ENCODE measurements around the gene ITK.

ITK gene

GRCh38 chr5:157215514-157216167 lies 35.0 kb downstream of the ITK start:
- Histone ChIP-seq H3K9me3 (ENCODE audit: control insufficient read depth, low read length) (no peaks in the 10 kb centered on the region), H3K4me1 (no peaks in the 10 kb centered on the region), H2AFZ (no peak overlapping the region), H3K4me2 (ENCODE audit: low read length) (no peak overlapping the region), H3K79me2 (no peaks in the 10 kb centered on the region), H3K4me3 (ENCODE audit: low read depth, low read length) (no peak overlapping the region), H3K9ac (no peak overlapping the region), H3K36me3 (ENCODE audit: control insufficient read depth, insufficient read depth, low read length) (no peaks in the 10 kb centered on the region), H3K27me3 (ENCODE audit: control insufficient read depth, insufficient read depth, low read length) (no peaks in the 10 kb centered on the region), H3K27ac (no peak overlapping the region)
- no peak for TF ChIP-seq CTCF (IDR thresholded peaks at IDR 0.05)

- Histone ChIP-seq H3K27ac (no peak overlapping the region), H3K36me3 (ENCODE audit: control insufficient read depth, insufficient read depth, low read length) (no peaks in the 10 kb centered on the region), H3K79me2 (no peaks in the 10 kb centered on the region), H3K4me2 (ENCODE audit: low read length) (no peak overlapping the region), H3K9me3 (ENCODE audit: control insufficient read depth, low read length) (no peaks in the 10 kb centered on the region), H3K27me3 (ENCODE audit: control insufficient read depth, insufficient read depth, low read length) (no peaks in the 10 kb centered on the region), H3K9ac (no peak overlapping the region), H3K4me1 (no peaks in the 10 kb centered on the region), H3K4me3 (ENCODE audit: low read depth, low read length) (no peak overlapping the region), H2AFZ (no peak overlapping the region)
- no peak for TF ChIP-seq CTCF (IDR thresholded peaks at IDR 0.05)
These were observed 35.9 kb downstream of the ITK start for GRCh38 chr5:157216391-157217142.

- Histone ChIP-seq H3K79me2 (no peaks in the 10 kb centered on the region), H3K27ac (no peak overlapping the region), H2AFZ (no peak overlapping the region), H3K36me3 (ENCODE audit: control insufficient read depth, insufficient read depth, low read length) (no peaks in the 10 kb centered on the region), H3K4me2 (ENCODE audit: low read length) (no peak overlapping the region), H3K4me1 (no peaks in the 10 kb centered on the region), H3K9me3 (ENCODE audit: control insufficient read depth, low read length) (no peaks in the 10 kb centered on the region), H3K9ac (no peak overlapping the region), H3K4me3 (ENCODE audit: low read depth, low read length) (no peak overlapping the region), H3K27me3 (ENCODE audit: control insufficient read depth, insufficient read depth, low read length) (no peaks in the 10 kb centered on the region)
- no peak for TF ChIP-seq CTCF (IDR thresholded peaks at IDR 0.05)
These were observed 36.8 kb downstream of the ITK start for GRCh38 chr5:157217289-157218024.

- Histone ChIP-seq H2AFZ (no peak overlapping the region), H3K36me3 (ENCODE audit: control insufficient read depth, insufficient read depth, low read length) (no peaks in the 10 kb centered on the region), H3K9me3 (ENCODE audit: control insufficient read depth, low read length) (no peaks in the 10 kb centered on the region), H3K9ac (no peak overlapping the region), H3K4me1 (no peaks in the 10 kb centered on the region), H3K4me2 (ENCODE audit: low read length) (no peak overlapping the region), H3K27ac (no peak overlapping the region), H3K4me3 (ENCODE audit: low read depth, low read length) (no peak overlapping the region), H3K79me2 (no peaks in the 10 kb centered on the region), H3K27me3 (ENCODE audit: control insufficient read depth, insufficient read depth, low read length) (no peaks in the 10 kb centered on the region)
- no peak for TF ChIP-seq CTCF (IDR thresholded peaks at IDR 0.05)
These were observed 39.0 kb downstream of the ITK start for GRCh38 chr5:157219491-157220271.

All from parathyroid adenoma (tissue), 2 donors.